Measurements from ENCODE around the gene ABHD16B. TPM values are rescaled to one million over a fixed set of nuclear protein-coding genes. Genes with fewer than 3 reads are reported as not detected.

Gene ABHD16B
- total and polyA plus RNA-seq, 2 of the 13 experiments (the other 11 are each of a cell fraction or from before 2014, with no cell fraction given) = not detected

- TF ChIP-seq ATF2 (CRISPR knock-in tag; IDR thresholded peaks at IDR 0.05) (0 out of 2 replicates have a peak, but pooled peaks have one; percentile 55), SNAI1 (CRISPR knock-in tag; IDR thresholded peaks at IDR 0.05; ENCODE audit: borderline replicate concordance) (no peak), NAIF1 (CRISPR knock-in tag; IDR thresholded peaks at IDR 0.05; ENCODE audit: borderline replicate concordance) (no peak), ZBTB38 (CRISPR knock-in tag; IDR thresholded peaks at IDR 0.05) (peak; percentile 73; the same call in 1 of the 2 replicates), KLF9 (CRISPR knock-in tag; IDR thresholded peaks at IDR 0.05; ENCODE audit: low read depth) (no peak), E2F2 (CRISPR knock-in tag; IDR thresholded peaks at IDR 0.05; ENCODE audit: borderline replicate concordance) (no peak), ZNF75D (CRISPR knock-in tag; IDR thresholded peaks at IDR 0.05; ENCODE audit: borderline replicate concordance) (no peak), KLF15 (CRISPR knock-in tag; IDR thresholded peaks at IDR 0.05; ENCODE audit: borderline replicate concordance) (no peak), HOMEZ (CRISPR knock-in tag; IDR thresholded peaks at IDR 0.05; ENCODE audit: low read depth) (no peak), MATR3 (CRISPR knock-in tag; IDR thresholded peaks at IDR 0.05) (no peak), TP53 (CRISPR knock-in tag; conservative IDR thresholded peaks at IDR 0.05) (0 out of 2 replicates have a peak, but pooled peaks have one; percentile 73), CENPX (CRISPR knock-in tag; IDR thresholded peaks at IDR 0.05) (no peak), PAX8 (CRISPR knock-in tag; IDR thresholded peaks at IDR 0.05; ENCODE audit: borderline replicate concordance) (0 out of 2 replicates have a peak, but pooled peaks have one; percentile 36), ZNF576 (CRISPR knock-in tag; IDR thresholded peaks at IDR 0.05) (no peak), FOXK1 (CRISPR knock-in tag; IDR thresholded peaks at IDR 0.05; ENCODE audit: borderline replicate concordance, low read depth) (no peak), PAXIP1 (CRISPR knock-in tag; conservative IDR thresholded peaks at IDR 0.05) (peak; percentile 44; the same call in 1 of the 2 replicates), ESRRA (CRISPR knock-in tag; IDR thresholded peaks at IDR 0.05; ENCODE audit: low read depth) (no peak), HNRNPUL1 (IDR thresholded peaks at IDR 0.05; ENCODE audit: low read depth, low read length) (no peak), PATZ1 (CRISPR knock-in tag; IDR thresholded peaks at IDR 0.05) (peak; percentile 96)
These were observed 7.1 kb upstream of the ABHD16B start (continued) for GRCh38 chr20:63854069-63854765.

All from HepG2 (cell line).